K562 (cell line): ENCODE results near the gene ADAMTS2. TPM values are rescaled to one million over a fixed set of nuclear protein-coding genes. Genes with fewer than 3 reads are reported as not detected.

Source experiments
- ATAC-seq: fragments of 200-7000 bp; cut with Tn5 transposase; 3 replicates; pipeline ENCODE4 v1.9.1; 2020; ENCODE audit warnings: moderate library complexity
- BruUV-seq: library from RNA; stranded (reverse); fragments of 400-500 nt; replicated peaks from 2 replicates; lab custom pipeline; 2021; lab: Mats Ljungman, UMichigan
- CTCF ChIA-PET: fragments of 300-600 bp; formaldehyde crosslinking; extraction: SDS; loops from one replicate; lab custom pipeline; 2021; ENCODE audit warnings: low intra/inter-chr PET ratio; lab: Yijun Ruan, JAX
- POLR2A ChIA-PET: fragments of 300-600, 350-650 bp; sonication (Branson Sonifier 250); formaldehyde crosslinking; extraction: SDS; loops from one replicate; lab custom pipeline; 2021; ENCODE audit warnings: antibody characterized with exemption, inconsistent platforms; lab: Yijun Ruan, JAX
- DNase-seq, 4 experiments: peaks; one replicate each; pipeline versions ENCODE4 v3.0.0 to v3.0.0-alpha.2; 2011 to 2018; ENCODE audit warnings: low spot score in 3 of 4, mixed read lengths in 3 of 4; ENCODE audit errors: extremely low read depth in 1 of 4
- FAIRE-seq: peaks from 2 replicates; lab custom pipeline; 2011; peaks lifted over from hg19 to GRCh38; lab: Jason Lieb, UNC
- H2AFZ ChIP-seq: 2 replicates; pipeline ENCODE4 v1.6.0; 2011; ENCODE audit warnings: low read depth, low read length, control low read depth, inconsistent platforms
- H3K27ac ChIP-seq: fragments of 200-600 bp; 3 replicates; pipeline ENCODE4 v1.8.0; 2011; ENCODE audit warnings: low read depth, mild to moderate bottlenecking, control low read depth, inconsistent platforms, low read length, moderate library complexity, mixed read lengths; ENCODE audit errors: extremely low read depth
- H3K27me3 ChIP-seq, 2 experiments: fragments of 300-600 bp in 1 of 2; 2 replicates in 1 of 2; 3 replicates in 1 of 2; pipeline versions ENCODE4 v1.6.0 to v1.8.0; 2011; ENCODE audit warnings: inconsistent platforms in 2 of 2, low read length in 2 of 2, mild to moderate bottlenecking in 1 of 2, mixed read lengths in 1 of 2, moderate library complexity in 1 of 2; ENCODE audit not compliant: control insufficient read depth in 2 of 2, insufficient read depth in 2 of 2
- H3K36me3 ChIP-seq: fragments of 300-600 bp; 3 replicates; pipeline ENCODE4 v1.8.0; 2011; ENCODE audit warnings: mild to moderate bottlenecking, low read length, inconsistent platforms; ENCODE audit not compliant: control insufficient read depth, insufficient read depth
- H3K4me1 ChIP-seq, 2 experiments: fragments of 200-600 bp in 1 of 2; replicated peaks in 1 of 2; 2 replicates in 1 of 2; 3 replicates in 1 of 2; pipeline versions ENCODE4 v1.5.1 to v1.8.0; 2011; ENCODE audit warnings: inconsistent platforms in 2 of 2, low read length in 2 of 2, mild to moderate bottlenecking in 1 of 2, mixed read lengths in 1 of 2, moderate library complexity in 1 of 2; ENCODE audit not compliant: control insufficient read depth in 2 of 2, insufficient read depth in 2 of 2
- H3K4me2 ChIP-seq: 2 replicates; pipeline ENCODE4 v1.6.1; 2011; ENCODE audit warnings: low read length, control low read depth, inconsistent platforms, mixed read lengths; ENCODE audit not compliant: insufficient read depth
- H3K4me3 ChIP-seq: fragments of 200-600 bp; sonication (generic), shearing (Covaris generic); 2 replicates; pipeline ENCODE4 v1.5.1; 2016; ENCODE audit warnings: control low read depth, inconsistent platforms
- H3K79me2 ChIP-seq: fragments of 200-600 bp; 3 replicates; pipeline ENCODE4 v1.8.0; 2011; ENCODE audit warnings: low read length, inconsistent platforms; ENCODE audit not compliant: control insufficient read depth, insufficient read depth
- H3K9ac ChIP-seq, 2 experiments: 2 replicates each; pipeline versions ENCODE4 v1.6.0 to v1.6.1; 2011; ENCODE audit warnings: low read depth in 2 of 2, low read length in 2 of 2, control low read depth in 1 of 2, inconsistent platforms in 1 of 2, mild to moderate bottlenecking in 1 of 2, mixed read lengths in 1 of 2; ENCODE audit not compliant: insufficient read depth in 1 of 2
- H3K9me1 ChIP-seq: one replicate; pipeline ENCODE4 v1.6.0; 2011; ENCODE audit warnings: inconsistent platforms, mild to moderate bottlenecking, low read length, moderate library complexity; ENCODE audit not compliant: control insufficient read depth, insufficient read depth
- H3K9me3 ChIP-seq: replicated peaks from 2 replicates; pipeline ENCODE4 v1.5.1; 2011; ENCODE audit warnings: low read depth, low read length, inconsistent platforms; ENCODE audit not compliant: control insufficient read depth, insufficient read depth
- H4K20me1 ChIP-seq: replicated peaks from 2 replicates; pipeline ENCODE4 v1.6.1; 2011; ENCODE audit warnings: low read length, inconsistent platforms, mixed read lengths; ENCODE audit not compliant: control insufficient read depth, insufficient read depth
- CC2D1A ChIP-seq: fragments of 450-650 bp; IDR thresholded peaks from 2 replicates; pipeline ENCODE4 v1.6.1; 2017; ENCODE audit warnings: mild to moderate bottlenecking
- ETV5 ChIP-seq: sonication (generic); formaldehyde crosslinking; IDR thresholded peaks from 2 replicates; pipeline ENCODE4 v1.4.0; 2020; ENCODE audit warnings: low read depth, mild to moderate bottlenecking, missing genetic modification reagents
- FOXA1 ChIP-seq: fragments of 450-650 bp; IDR thresholded peaks from 2 replicates; pipeline ENCODE4 v1.6.1; 2016; ENCODE audit warnings: mild to moderate bottlenecking, borderline replicate concordance
- KDM2B ChIP-seq: fragments of 250-450 bp; sonication (Bioruptor Pico); IDR thresholded peaks from 2 replicates; pipeline ENCODE4 v1.8.0; 2021; ENCODE audit warnings: mild to moderate bottlenecking, moderate library complexity
- KDM4B ChIP-seq, 2 experiments: fragments of 450-650 bp in 1 of 2; sonication (generic) in 1 of 2; IDR thresholded peaks; 2 replicates each; pipeline ENCODE4 v1.6.1; 2016 to 2017; ENCODE audit warnings: borderline replicate concordance in 2 of 2, antibody characterized with exemption in 1 of 2, low read depth in 1 of 2, mild to moderate bottlenecking in 1 of 2
- KLF16 ChIP-seq: IDR thresholded peaks from 2 replicates; pipeline ENCODE4 v1.6.1; 2016; ENCODE audit warnings: antibody characterized with exemption
- NCOA6 ChIP-seq: fragments of 450-650 bp; IDR thresholded peaks from 2 replicates; pipeline ENCODE4 v1.6.1; 2017; ENCODE audit warnings: mild to moderate bottlenecking
- RBFOX2 ChIP-seq: fragments of 200-400 bp; formaldehyde crosslinking; IDR thresholded peaks from 2 replicates; pipeline ENCODE4 v1.6.1; 2017; ENCODE audit warnings: low read depth, mild to moderate bottlenecking, low read length, moderate library complexity
- ZNF444 ChIP-seq: fragments of 250-450 bp; sonication (Bioruptor Pico); IDR thresholded peaks from 2 replicates; pipeline ENCODE4 v1.4.0; 2020; ENCODE audit warnings: mild to moderate bottlenecking, moderate library complexity
- ZNF644 ChIP-seq: fragments of 200-800 bp; sonication (Bioruptor generic); IDR thresholded peaks from 2 replicates; pipeline ENCODE4 v1.6.1; 2016; ENCODE audit warnings: low read depth, missing genetic modification characterization, missing compliant biosample characterization
- WGBS: fragments of 100-300 bp; shearing (Covaris generic); methylation state at CpG from one replicate; pipeline ENCODE4 v1.1.6; 2016; ENCODE audit warnings: low coverage, mixed read lengths; ENCODE audit not compliant: insufficient coverage; ENCODE audit errors: missing lambda C conversion rate; 5-methylcytosine and 5-hydroxymethylcytosine counted together
- in situ Hi-C: fragments of 300-500 bp; cut with MboI; formaldehyde crosslinking; loops from 4 replicates; pipeline ENCODE4 v1.15.0; 2018; ENCODE audit warnings: inconsistent platforms, mixed read lengths
- intact Hi-C: fragments of 100-400 bp; cut with micrococcal nuclease; formaldehyde crosslinking; loops from 2 replicates; pipeline ENCODE4 v1.14.2; 2022
- polyA plus RNA-seq, 8 experiments: library from polyadenylated mRNA; depleted of rRNA in 4 of 8; stranded (reverse) in 5 of 8; unstranded in 3 of 8; fragments of >200 nt; fragmentation: Nextera tagmentation in 2 of 8; fragmentation: Illumina TruSeq in 1 of 8; extraction: Ambion mirVana in 2 of 8; extraction: Trizol in 1 of 8; gene quantifications; 2 replicates each; pipeline versions ENCODE4 v1.2.1 to v1.2.3, GENCODE V29; 2011 to 2014; ENCODE audit warnings: inconsistent platforms in 1 of 8, missing spikeins in 1 of 8
- total RNA-seq, 7 experiments: library from RNA; depleted of rRNA in 6 of 7; stranded (reverse); fragments of >200 nt in 6 of 7; fragmentation: Illumina TruSeq in 2 of 7; extraction: Trizol in 2 of 7; gene quantifications; 2 replicates each; pipeline versions ENCODE4 v1.2.1 to v1.2.3, GENCODE V29; 2011 to 2021; ENCODE audit warnings: low replicate concordance in 1 of 7
- TF ChIP-seq, protein P1 (sequence below): fragments of 450-650 bp; IDR thresholded peaks from 2 replicates; pipeline ENCODE4 v1.6.1; 2017; ENCODE audit warnings: antibody characterized with exemption, mild to moderate bottlenecking
- TF ChIP-seq, protein P2 (sequence below): sonication (generic); formaldehyde crosslinking; IDR thresholded peaks from 2 replicates; pipeline ENCODE4 v1.5.0; 2020; ENCODE audit warnings: missing genetic modification reagents
- TF ChIP-seq, protein P3 (sequence below): fragments of 450-650 bp; formaldehyde crosslinking; IDR thresholded peaks from 2 replicates; pipeline ENCODE4 v1.4.0; 2020; ENCODE audit warnings: mild to moderate bottlenecking, moderate library complexity
- TF ChIP-seq, protein P4 (sequence below): fragments of 250-450 bp; sonication (Bioruptor Pico); IDR thresholded peaks from 2 replicates; pipeline ENCODE4 v1.5.0; 2021

Gene ADAMTS2
- total and polyA plus RNA-seq, 9 of the 15 experiments (the other 6 are each of a cell fraction or from before 2014, with no cell fraction given) = not detected

DNA sequence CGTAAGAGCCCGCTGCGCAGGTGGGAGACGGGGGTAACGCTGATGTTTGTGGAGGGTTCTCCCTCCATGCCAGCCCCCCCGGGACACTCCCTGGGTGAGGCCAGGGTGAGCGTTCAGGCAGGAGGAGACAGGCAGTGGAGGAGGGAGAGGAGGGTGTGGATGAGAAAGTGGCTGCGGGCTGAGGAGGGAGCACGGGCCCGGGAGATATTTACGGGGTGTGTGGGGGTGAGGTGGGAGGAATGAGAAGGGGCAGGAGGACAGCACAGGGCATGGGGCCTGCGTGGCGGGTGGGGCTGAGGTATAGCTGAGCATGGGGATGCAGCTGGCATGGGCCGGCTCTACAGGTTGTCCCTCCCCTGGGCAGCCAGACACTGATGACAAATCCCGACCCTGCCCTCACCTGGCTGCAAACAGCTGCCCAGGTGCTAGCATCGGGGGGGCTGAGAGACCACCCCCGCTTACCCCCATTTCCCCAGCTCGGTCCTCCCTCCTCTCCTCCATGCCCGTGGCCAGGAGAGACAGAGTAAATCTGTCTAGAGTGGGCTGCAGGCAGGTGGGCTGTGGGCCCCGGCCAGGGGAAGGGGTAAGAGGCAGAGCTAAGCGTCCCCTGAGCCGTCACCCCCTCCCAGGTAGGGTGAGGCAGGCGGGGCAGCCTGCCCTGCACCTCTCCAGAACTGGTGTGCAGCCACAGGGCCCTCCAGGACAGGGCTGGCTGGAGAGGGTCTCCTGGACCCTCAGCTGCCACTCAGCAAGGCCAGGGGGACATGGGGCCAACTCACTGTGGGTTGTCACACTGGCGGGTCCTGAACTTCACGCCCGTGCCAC is 205.9 kb downstream of the ADAMTS2 start:
- CTCF ChIA-PET = no interaction called here
- no peak for DNase-seq
- Histone ChIP-seq H2AFZ (no peak overlapping the region), H3K27me3 (peaks cover 3 to 47% of the 10 kb centered on the region in 2 experiments; a peak in 3 of 5 replicates), H3K79me2 (no peaks in the 10 kb centered on the region), H3K4me3 (no peak overlapping the region), H3K36me3 (no peaks in the 10 kb centered on the region), H3K9ac (no peak overlapping the region), H3K4me1 (no peaks in the 10 kb centered on the region; a peak in 2 of 5 replicates), H3K27ac (no peak overlapping the region), H4K20me1 (no peaks in the 10 kb centered on the region), H3K4me2 (no peak overlapping the region), H3K9me3 (no peaks in the 10 kb centered on the region), H3K9me1 (no peaks in the 10 kb centered on the region)
- POLR2A ChIA-PET = interaction anchor here (0.7 kb wide), 1 partner anchor 498 kb away, joined by 5 read pairs; no protein-coding TSS in a partner anchor
- no peak for FAIRE-seq
- in situ Hi-C loops (no loop called here), intact Hi-C loops (no loop called here)
- no peak for ATAC-seq
- no TSS peak for BruUV-seq
- under 1% methylated on average over 20 of the region's 26 CpGs for WGBS
- TF ChIP-seq KDM4B (IDR thresholded peaks at IDR 0.05; ENCODE audit: borderline replicate concordance in 2 of 2, low read depth in 1 of 2) (no peak), FOXA1 (no peak), KLF16 (no peak), ZNF644 (tag) (no peak), RBFOX2 (no peak), KDM2B (CRISPR knock-in tag) (no peak), NCOA6 (no peak), ZNF444 (CRISPR knock-in tag) (no peak), ETV5 (CRISPR knock-in tag) (no peak), CC2D1A (no peak)
- TF ChIP-seq, protein P1, sequence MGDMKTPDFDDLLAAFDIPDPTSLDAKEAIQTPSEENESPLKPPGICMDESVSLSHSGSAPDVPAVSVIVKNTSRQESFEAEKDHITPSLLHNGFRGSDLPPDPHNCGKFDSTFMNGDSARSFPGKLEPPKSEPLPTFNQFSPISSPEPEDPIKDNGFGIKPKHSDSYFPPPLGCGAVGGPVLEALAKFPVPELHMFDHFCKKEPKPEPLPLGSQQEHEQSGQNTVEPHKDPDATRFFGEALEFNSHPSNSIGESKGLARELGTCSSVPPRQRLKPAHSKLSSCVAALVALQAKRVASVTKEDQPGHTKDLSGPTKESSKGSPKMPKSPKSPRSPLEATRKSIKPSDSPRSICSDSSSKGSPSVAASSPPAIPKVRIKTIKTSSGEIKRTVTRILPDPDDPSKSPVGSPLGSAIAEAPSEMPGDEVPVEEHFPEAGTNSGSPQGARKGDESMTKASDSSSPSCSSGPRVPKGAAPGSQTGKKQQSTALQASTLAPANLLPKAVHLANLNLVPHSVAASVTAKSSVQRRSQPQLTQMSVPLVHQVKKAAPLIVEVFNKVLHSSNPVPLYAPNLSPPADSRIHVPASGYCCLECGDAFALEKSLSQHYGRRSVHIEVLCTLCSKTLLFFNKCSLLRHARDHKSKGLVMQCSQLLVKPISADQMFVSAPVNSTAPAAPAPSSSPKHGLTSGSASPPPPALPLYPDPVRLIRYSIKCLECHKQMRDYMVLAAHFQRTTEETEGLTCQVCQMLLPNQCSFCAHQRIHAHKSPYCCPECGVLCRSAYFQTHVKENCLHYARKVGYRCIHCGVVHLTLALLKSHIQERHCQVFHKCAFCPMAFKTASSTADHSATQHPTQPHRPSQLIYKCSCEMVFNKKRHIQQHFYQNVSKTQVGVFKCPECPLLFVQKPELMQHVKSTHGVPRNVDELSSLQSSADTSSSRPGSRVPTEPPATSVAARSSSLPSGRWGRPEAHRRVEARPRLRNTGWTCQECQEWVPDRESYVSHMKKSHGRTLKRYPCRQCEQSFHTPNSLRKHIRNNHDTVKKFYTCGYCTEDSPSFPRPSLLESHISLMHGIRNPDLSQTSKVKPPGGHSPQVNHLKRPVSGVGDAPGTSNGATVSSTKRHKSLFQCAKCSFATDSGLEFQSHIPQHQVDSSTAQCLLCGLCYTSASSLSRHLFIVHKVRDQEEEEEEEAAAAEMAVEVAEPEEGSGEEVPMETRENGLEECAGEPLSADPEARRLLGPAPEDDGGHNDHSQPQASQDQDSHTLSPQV = no peak
- TF ChIP-seq, protein P2, sequence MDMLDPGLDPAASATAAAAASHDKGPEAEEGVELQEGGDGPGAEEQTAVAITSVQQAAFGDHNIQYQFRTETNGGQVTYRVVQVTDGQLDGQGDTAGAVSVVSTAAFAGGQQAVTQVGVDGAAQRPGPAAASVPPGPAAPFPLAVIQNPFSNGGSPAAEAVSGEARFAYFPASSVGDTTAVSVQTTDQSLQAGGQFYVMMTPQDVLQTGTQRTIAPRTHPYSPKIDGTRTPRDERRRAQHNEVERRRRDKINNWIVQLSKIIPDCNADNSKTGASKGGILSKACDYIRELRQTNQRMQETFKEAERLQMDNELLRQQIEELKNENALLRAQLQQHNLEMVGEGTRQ = no peak
- TF ChIP-seq, protein P3, sequence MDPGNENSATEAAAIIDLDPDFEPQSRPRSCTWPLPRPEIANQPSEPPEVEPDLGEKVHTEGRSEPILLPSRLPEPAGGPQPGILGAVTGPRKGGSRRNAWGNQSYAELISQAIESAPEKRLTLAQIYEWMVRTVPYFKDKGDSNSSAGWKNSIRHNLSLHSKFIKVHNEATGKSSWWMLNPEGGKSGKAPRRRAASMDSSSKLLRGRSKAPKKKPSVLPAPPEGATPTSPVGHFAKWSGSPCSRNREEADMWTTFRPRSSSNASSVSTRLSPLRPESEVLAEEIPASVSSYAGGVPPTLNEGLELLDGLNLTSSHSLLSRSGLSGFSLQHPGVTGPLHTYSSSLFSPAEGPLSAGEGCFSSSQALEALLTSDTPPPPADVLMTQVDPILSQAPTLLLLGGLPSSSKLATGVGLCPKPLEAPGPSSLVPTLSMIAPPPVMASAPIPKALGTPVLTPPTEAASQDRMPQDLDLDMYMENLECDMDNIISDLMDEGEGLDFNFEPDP (CRISPR knock-in tag) = no peak
- TF ChIP-seq, protein P4, sequence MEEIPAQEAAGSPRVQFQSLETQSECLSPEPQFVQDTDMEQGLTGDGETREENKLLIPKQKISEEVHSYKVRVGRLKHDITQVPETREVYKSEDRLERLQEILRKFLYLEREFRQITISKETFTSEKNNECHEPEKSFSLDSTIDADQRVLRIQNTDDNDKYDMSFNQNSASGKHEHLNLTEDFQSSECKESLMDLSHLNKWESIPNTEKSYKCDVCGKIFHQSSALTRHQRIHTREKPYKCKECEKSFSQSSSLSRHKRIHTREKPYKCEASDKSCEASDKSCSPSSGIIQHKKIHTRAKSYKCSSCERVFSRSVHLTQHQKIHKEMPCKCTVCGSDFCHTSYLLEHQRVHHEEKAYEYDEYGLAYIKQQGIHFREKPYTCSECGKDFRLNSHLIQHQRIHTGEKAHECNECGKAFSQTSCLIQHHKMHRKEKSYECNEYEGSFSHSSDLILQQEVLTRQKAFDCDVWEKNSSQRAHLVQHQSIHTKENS = no peak
